Fibroblast of lung (primary cell): Measurements from ENCODE around the gene FAM222A. TPM values are rescaled to one million over a fixed set of nuclear protein-coding genes. Genes with fewer than 3 reads are reported as not detected.

Experiments
- DNase-seq, 2 donors: peaks; one replicate each; pipeline versions ENCODE4 v3.0.0 to v3.0.0-alpha.2; 2010; ENCODE audit warnings: low read depth in 2 of 2
- H2AFZ ChIP-seq: 2 replicates; pipeline ENCODE4 v1.5.1; 2012; ENCODE audit warnings: low read length, control low read depth, inconsistent platforms
- H3K27ac ChIP-seq: 2 replicates; pipeline ENCODE4 v1.5.1; 2011; ENCODE audit warnings: low read length, control low read depth; ENCODE audit not compliant: insufficient read depth
- H3K27me3 ChIP-seq: 2 replicates; pipeline ENCODE4 v1.5.1; 2011; ENCODE audit warnings: mild to moderate bottlenecking, low read length; ENCODE audit not compliant: control insufficient read depth, insufficient read depth
- H3K36me3 ChIP-seq: 2 replicates; pipeline ENCODE4 v1.5.1; 2011; ENCODE audit warnings: low read length; ENCODE audit not compliant: control insufficient read depth, insufficient read depth
- H3K4me1 ChIP-seq: 2 replicates; pipeline ENCODE4 v1.5.1; 2011; ENCODE audit warnings: low read length; ENCODE audit not compliant: control insufficient read depth, insufficient read depth; ENCODE audit errors: extremely low read depth
- H3K4me2 ChIP-seq: 2 replicates; pipeline ENCODE4 v1.5.1; 2011; ENCODE audit warnings: low read length, control low read depth; ENCODE audit not compliant: insufficient read depth; ENCODE audit errors: extremely low read depth
- H3K4me3 ChIP-seq, 4 experiments: fragments of 200-600 bp in 1 of 4; sonication (generic) in 1 of 4; replicated peaks in 1 of 4; 2 replicates each; pipeline ENCODE4 v1.5.1; 2011 to 2016; ENCODE audit warnings: low read length in 4 of 4, low read depth in 3 of 4, mild to moderate bottlenecking in 3 of 4, control low read depth in 2 of 4, inconsistent platforms in 1 of 4, mixed read lengths in 1 of 4; ENCODE audit not compliant: insufficient read depth in 1 of 4; ENCODE audit errors: control extremely low read depth in 1 of 4
- H3K79me2 ChIP-seq: 2 replicates; pipeline ENCODE4 v1.5.1; 2012; ENCODE audit warnings: mild to moderate bottlenecking, low read length, inconsistent platforms; ENCODE audit not compliant: control insufficient read depth, insufficient read depth
- H3K9ac ChIP-seq: 2 replicates; pipeline ENCODE4 v1.5.1; 2011; ENCODE audit warnings: mild to moderate bottlenecking, low read length, control low read depth; ENCODE audit not compliant: insufficient read depth
- H3K9me3 ChIP-seq: 2 replicates; pipeline ENCODE4 v1.5.1; 2012; ENCODE audit warnings: low read depth, low read length; ENCODE audit not compliant: control insufficient read depth, insufficient read depth
- H4K20me1 ChIP-seq: 2 replicates; pipeline ENCODE4 v1.5.1; 2011; ENCODE audit warnings: low read length; ENCODE audit not compliant: control insufficient read depth, insufficient read depth; ENCODE audit errors: extremely low read depth
- EZH2 ChIP-seq: IDR thresholded peaks from 2 replicates; pipeline ENCODE4 v1.5.1; 2012; ENCODE audit warnings: low read length, control low read depth, mild to moderate bottlenecking; ENCODE audit errors: missing control alignments
- polyA plus RNA-seq, 2 donors: library from polyadenylated mRNA; depleted of rRNA in 1 of 2; stranded (reverse) in 1 of 2; unstranded in 1 of 2; fragments of >200 nt; gene quantifications; 2 replicates each; pipeline ENCODE4 v1.2.1, GENCODE V29; 2011 to 2012; ENCODE audit warnings: missing spikeins in 1 of 2
- total RNA-seq: library from RNA; depleted of rRNA; stranded (reverse); fragments of >200 nt; gene quantifications from 2 replicates; pipeline ENCODE4 v1.2.1, GENCODE V29; 2014
- TF ChIP-seq, protein P1 (sequence below), 2 donors: IDR thresholded peaks in 1 of 2; conservative IDR thresholded peaks in 1 of 2; 1 replicate in 1 of 2; 2 replicates in 1 of 2; pipeline ENCODE4 v1.5.1; 2011 to 2012; ENCODE audit warnings: low read length in 2 of 2, control low read depth in 1 of 2, inconsistent platforms in 1 of 2, low read depth in 1 of 2, mild to moderate bottlenecking in 1 of 2

Gene FAM222A
- total and polyA plus RNA-seq, 2 donors (not counting 1 experiment from before 2014, with no cell fraction given): 0.05 TPM; not detected in 1

DNA sequence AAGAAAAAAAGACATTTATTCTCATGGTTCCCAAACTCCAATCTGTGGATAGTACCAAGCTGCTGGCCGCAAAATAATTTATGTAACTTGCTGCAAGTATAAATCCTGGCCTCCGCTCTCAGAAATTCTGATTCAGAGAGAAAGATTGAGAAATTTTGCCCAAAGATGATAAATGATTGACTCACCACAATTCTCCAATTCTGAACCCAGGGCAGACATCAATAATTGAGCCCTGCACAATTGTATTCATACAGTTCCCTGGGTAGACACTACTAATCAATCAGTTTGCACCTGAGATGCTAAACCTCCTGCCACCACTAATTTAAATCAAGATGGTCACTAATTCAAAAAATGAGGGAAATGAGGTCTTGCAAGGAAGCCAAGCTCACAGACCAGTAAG, 81.4 kb downstream of the FAM222A start:
- no peaks in the 10 kb centered on the region for H3K4me1 ChIP-seq
- H3K27me3 ChIP-seq: no peaks in the 10 kb centered on the region
- H2AFZ ChIP-seq: no peak overlapping the region
- H3K9ac ChIP-seq: no peak overlapping the region
- TF ChIP-seq EZH2: no peak
- H3K79me2 ChIP-seq: no peaks in the 10 kb centered on the region
- H3K4me2 ChIP-seq: no peak overlapping the region
- no peaks in the 10 kb centered on the region for H3K36me3 ChIP-seq
- H4K20me1 ChIP-seq: no peaks in the 10 kb centered on the region
- H3K4me3 ChIP-seq: no peak overlapping the region
- H3K9me3 ChIP-seq: no peaks in the 10 kb centered on the region
- DNase-seq: peak; percentile 44 to 47
- H3K27ac ChIP-seq: no peak overlapping the region

- no peaks in the 10 kb centered on the region for H3K36me3 ChIP-seq
- H3K4me1 ChIP-seq: no peaks in the 10 kb centered on the region
- no peaks in the 10 kb centered on the region for H4K20me1 ChIP-seq
- H3K4me2 ChIP-seq: no peak overlapping the region
- DNase-seq: no peak
- no peak for TF ChIP-seq EZH2
- TF ChIP-seq, protein P1, sequence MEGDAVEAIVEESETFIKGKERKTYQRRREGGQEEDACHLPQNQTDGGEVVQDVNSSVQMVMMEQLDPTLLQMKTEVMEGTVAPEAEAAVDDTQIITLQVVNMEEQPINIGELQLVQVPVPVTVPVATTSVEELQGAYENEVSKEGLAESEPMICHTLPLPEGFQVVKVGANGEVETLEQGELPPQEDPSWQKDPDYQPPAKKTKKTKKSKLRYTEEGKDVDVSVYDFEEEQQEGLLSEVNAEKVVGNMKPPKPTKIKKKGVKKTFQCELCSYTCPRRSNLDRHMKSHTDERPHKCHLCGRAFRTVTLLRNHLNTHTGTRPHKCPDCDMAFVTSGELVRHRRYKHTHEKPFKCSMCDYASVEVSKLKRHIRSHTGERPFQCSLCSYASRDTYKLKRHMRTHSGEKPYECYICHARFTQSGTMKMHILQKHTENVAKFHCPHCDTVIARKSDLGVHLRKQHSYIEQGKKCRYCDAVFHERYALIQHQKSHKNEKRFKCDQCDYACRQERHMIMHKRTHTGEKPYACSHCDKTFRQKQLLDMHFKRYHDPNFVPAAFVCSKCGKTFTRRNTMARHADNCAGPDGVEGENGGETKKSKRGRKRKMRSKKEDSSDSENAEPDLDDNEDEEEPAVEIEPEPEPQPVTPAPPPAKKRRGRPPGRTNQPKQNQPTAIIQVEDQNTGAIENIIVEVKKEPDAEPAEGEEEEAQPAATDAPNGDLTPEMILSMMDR (conservative IDR thresholded peaks at IDR 0.05 in 1 of 2, IDR thresholded peaks at IDR 0.05 in 1 of 2; ENCODE audit: low read depth in 1 of 2, low read length in 2 of 2): no peak
- no peak overlapping the region for H2AFZ ChIP-seq
- H3K9ac ChIP-seq: no peak overlapping the region
- H3K27ac ChIP-seq: no peak overlapping the region
- H3K79me2 ChIP-seq: no peaks in the 10 kb centered on the region
- H3K27me3 ChIP-seq: no peaks in the 10 kb centered on the region
- H3K4me3 ChIP-seq: no peak overlapping the region
- H3K9me3 ChIP-seq: no peaks in the 10 kb centered on the region
These were observed 82.4 kb downstream of the FAM222A start for GRCh38 chr12:109796057-109796456.

DNA sequence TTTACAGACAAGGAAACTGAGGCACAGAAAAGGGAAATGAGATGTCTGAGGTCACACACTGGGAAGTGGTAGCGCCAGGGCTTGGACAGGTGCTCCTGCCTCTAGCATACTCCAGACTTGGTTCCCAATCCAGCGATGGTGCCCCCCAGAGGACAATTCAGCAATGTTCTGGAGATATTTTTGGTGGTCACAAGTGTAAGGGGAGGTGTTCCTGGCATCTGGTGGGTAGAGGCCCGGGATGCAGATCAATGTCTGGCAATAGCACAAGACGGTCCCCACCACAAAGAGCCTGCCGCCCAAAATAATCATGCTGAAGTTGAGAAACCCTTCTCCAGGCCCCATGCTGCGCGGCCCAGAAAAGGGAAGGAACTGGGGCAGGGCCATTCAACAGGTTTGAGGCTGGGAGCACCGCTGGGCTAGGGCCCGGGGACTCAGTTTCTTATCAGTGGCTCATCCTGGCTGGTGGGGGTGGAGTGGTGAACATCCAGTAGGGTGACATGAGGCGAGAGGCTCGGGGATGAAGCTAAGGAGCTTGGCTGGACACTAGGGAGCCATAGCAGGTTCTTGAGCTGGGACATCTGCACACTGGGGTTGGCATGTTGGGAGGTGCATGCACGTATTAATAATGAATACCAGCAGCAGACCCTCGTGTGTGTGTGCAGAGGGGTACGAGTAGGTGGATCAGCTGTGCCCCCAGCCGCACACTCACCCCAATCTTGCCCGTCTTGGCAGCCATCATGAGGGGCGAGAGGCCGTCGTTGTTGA, 84.5 kb downstream of the FAM222A start:
- H3K27ac ChIP-seq: no peak overlapping the region
- H3K4me1 ChIP-seq: no peaks in the 10 kb centered on the region
- no peaks in the 10 kb centered on the region for H3K27me3 ChIP-seq
- no peak overlapping the region for H3K9ac ChIP-seq
- no peak overlapping the region for H2AFZ ChIP-seq
- no peak overlapping the region for H3K4me2 ChIP-seq
- no peaks in the 10 kb centered on the region for H3K36me3 ChIP-seq
- H3K79me2 ChIP-seq: no peaks in the 10 kb centered on the region
- H3K4me3 ChIP-seq: no peak overlapping the region
- H3K9me3 ChIP-seq: no peaks in the 10 kb centered on the region
- H4K20me1 ChIP-seq: no peaks in the 10 kb centered on the region
- TF ChIP-seq EZH2: no peak
- TF ChIP-seq, protein P1 (conservative IDR thresholded peaks at IDR 0.05 in 1 of 2, IDR thresholded peaks at IDR 0.05 in 1 of 2; ENCODE audit: low read depth in 1 of 2, low read length in 2 of 2): peak in 1 of 2 donors; percentile 19
- DNase-seq: no peak
